ENCODE results near the gene HPN. TPM values are rescaled to one million over a fixed set of nuclear protein-coding genes. Genes with fewer than 3 reads are reported as not detected.

Gene HPN
- total RNA-seq, 1 donor from 2014 or later, result 36.4 TPM

DNA sequence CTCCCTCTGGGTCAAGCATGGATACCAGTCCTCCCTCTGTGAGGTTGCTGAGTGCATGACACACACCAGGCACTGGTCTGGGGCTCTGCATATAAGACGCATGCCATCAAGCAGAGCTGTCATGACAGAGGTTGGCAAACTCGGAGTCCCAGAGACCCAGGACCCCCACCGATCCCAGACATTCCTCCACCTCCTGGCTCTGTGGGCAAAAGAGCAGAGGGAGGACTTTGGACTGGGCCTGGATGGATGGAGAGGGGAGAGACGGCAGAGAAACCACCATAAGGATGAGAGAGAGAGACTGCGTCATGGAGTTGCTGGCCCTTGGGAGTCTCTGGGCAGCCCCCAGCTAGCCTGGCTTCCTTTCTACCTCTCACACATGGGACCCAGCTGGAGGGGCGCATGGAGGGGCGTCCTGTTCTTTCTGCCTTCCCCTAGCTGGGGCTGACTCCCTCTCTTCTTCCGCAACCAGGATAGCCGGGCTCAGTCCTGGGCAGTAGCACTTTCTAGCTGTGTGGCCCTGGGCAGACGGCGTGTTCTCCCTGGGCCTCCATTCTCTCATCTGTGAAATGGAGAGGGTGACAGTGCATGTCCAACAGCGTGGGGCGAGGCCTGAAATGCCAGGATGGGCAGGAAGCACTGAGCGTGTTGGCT, 1.6 kb downstream of the HPN start:
- TF ChIP-seq, protein P1, sequence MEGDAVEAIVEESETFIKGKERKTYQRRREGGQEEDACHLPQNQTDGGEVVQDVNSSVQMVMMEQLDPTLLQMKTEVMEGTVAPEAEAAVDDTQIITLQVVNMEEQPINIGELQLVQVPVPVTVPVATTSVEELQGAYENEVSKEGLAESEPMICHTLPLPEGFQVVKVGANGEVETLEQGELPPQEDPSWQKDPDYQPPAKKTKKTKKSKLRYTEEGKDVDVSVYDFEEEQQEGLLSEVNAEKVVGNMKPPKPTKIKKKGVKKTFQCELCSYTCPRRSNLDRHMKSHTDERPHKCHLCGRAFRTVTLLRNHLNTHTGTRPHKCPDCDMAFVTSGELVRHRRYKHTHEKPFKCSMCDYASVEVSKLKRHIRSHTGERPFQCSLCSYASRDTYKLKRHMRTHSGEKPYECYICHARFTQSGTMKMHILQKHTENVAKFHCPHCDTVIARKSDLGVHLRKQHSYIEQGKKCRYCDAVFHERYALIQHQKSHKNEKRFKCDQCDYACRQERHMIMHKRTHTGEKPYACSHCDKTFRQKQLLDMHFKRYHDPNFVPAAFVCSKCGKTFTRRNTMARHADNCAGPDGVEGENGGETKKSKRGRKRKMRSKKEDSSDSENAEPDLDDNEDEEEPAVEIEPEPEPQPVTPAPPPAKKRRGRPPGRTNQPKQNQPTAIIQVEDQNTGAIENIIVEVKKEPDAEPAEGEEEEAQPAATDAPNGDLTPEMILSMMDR (IDR thresholded peaks at IDR 0.05), result no peak
- Histone ChIP-seq H3K36me3 (no peaks in the 10 kb centered on the region), H3K4me3 (no peak overlapping the region), H3K27me3 (no peaks in the 10 kb centered on the region), H3K9me3 (no peaks in the 10 kb centered on the region), H3K4me1 (peaks cover 50% of the 10 kb centered on the region), H3K27ac (no peak overlapping the region)
- DNase-seq, result no peak
- intact Hi-C loops (cut with DNase I), result no loop called here
- no peak for ATAC-seq

DNA sequence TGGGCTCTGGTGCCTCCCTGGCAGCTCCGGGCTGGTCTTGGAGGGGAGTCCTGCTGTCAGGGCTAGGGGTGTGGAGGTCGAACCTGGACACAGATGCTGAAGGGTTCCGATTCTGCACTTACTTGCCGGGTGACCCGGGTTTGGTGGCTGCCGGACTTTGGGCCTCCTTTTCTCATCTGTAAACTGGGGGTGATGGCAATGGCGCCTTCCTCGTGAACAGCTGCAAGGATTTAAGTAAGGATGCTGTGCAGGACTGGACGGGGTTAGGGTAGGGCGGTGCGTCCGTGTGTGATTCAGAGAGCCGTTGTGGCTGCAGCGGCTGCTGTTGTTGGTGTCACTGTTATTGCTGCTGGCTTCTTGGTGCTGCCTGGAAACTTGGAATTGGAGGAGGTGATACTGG, 2.4 kb downstream of the HPN start:
- DNase-seq (no peak), ATAC-seq (no peak)
- H3K36me3 ChIP-seq, result no peaks in the 10 kb centered on the region
- H3K4me1 ChIP-seq, result peaks cover 43% of the 10 kb centered on the region
- H3K9me3 ChIP-seq, result no peaks in the 10 kb centered on the region
- TF ChIP-seq, protein P1 (IDR thresholded peaks at IDR 0.05), result no peak
- H3K27ac ChIP-seq, result no peak overlapping the region
- no peak overlapping the region for H3K4me3 ChIP-seq
- H3K27me3 ChIP-seq, result no peaks in the 10 kb centered on the region
- intact Hi-C loops (cut with DNase I), result no loop called here

DNA sequence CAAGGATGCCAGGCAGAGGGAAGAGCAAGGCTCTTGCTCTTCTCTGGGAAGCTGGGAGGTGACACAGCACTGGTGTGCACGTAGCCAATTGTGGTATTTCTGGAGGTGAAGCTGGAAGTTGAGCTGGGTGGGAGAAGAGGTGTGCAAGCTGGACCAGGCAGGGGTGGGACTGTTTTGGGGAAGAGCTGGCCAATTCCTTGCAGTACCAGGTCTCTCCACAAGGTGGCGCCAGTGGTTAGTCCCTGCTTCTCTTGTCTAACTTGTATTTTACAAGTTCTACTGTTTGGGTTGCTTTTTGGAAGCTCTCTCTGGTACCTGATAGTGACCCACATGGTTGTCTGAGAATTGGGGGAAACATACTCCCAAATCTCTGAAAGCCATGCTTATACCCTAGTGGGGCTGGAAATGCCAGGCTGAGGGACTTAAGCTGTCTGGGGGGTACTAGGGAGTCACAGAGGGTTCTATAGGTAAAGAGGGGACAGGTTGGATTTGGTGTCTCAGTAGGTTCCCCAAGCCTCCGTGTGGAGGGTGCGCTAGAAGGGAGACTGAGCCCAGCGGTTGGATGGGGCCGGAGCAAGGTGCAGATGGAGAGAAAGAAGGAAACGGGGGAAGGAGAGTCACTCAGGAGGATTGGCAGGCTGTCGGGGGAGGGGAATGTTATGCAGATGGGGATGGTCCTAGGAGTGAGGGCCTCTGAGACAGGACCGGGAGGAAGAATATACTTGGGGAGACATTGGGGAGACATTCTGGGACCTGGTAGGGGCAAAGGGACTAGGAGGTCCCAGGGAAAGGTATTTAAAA, 3.0 kb downstream of the HPN start:
- Histone ChIP-seq H3K9me3 (no peaks in the 10 kb centered on the region), H3K27ac (no peak overlapping the region), H3K4me3 (no peak overlapping the region), H3K4me1 (peaks cover 38% of the 10 kb centered on the region), H3K27me3 (no peaks in the 10 kb centered on the region), H3K36me3 (no peaks in the 10 kb centered on the region)
- TF ChIP-seq, protein P1 (IDR thresholded peaks at IDR 0.05), result peak; percentile 98
- DNase-seq (no peak), ATAC-seq (peak; percentile 19)
- intact Hi-C loops (cut with DNase I), result no loop called here

DNA sequence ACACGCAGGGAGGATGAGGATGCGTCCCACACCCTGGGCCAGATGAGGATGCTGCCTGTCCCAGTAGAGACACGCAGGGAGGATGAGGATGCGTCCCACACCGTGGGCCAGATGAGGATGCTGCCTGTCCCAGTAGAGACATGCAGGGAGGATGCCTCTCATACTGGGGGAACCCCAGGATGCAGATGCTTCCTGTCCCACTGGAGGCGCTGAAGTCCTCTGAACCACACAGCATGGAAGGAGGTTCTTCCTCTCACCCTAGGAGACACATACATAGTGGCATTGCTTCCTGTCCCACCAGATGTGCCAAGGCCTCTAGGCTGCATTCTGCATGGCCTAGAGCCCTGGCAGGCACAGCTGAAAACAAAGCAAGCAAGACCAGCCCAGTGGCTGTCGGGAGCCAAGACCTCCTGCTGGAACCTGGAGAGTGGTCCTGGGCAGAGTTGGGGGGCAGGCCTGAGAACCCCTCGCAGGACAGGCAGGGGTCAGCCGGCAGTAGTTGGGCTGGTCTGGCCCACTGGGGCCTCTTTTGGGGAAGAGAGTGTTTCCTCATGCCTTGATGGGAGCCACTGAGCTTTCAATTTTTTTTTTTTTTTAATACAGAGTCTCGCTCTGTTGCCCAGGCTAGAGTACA, 4.3 kb downstream of the HPN start:
- Histone ChIP-seq H3K36me3 (no peaks in the 10 kb centered on the region), H3K9me3 (no peaks in the 10 kb centered on the region), H3K27me3 (no peaks in the 10 kb centered on the region), H3K4me3 (no peak overlapping the region), H3K4me1 (peaks cover 26% of the 10 kb centered on the region), H3K27ac (no peak overlapping the region)
- ATAC-seq (peak; percentile 5), DNase-seq (no peak)
- intact Hi-C loops (cut with DNase I), result no loop called here
- TF ChIP-seq, protein P1 (IDR thresholded peaks at IDR 0.05), result peak; percentile 42

DNA sequence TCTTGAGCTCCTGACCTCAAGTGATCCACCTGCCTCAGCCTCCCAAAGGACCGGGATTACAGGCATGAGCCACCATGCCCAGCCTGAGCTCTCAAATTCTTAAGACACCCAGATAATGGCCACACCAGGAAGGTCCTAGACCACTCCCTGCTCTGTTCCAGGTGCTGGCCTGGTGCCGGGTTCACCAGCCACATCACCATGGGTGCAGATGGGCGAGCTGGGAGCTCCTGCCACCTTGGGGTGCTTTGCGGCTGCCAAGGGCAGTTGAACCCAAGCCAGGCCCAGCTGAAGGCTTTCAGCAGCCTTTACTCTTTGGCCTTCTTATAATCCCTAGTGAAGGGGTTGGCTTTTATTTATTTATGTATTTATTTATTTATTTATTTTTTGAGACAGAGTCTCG, 4.9 kb downstream of the HPN start:
- H3K9me3 ChIP-seq, result no peaks in the 10 kb centered on the region
- ATAC-seq, result no peak
- H3K27ac ChIP-seq, result no peak overlapping the region
- H3K4me1 ChIP-seq, result peaks cover 19% of the 10 kb centered on the region
- no peaks in the 10 kb centered on the region for H3K27me3 ChIP-seq
- TF ChIP-seq, protein P1 (IDR thresholded peaks at IDR 0.05), result no peak
- no peaks in the 10 kb centered on the region for H3K36me3 ChIP-seq
- no peak overlapping the region for H3K4me3 ChIP-seq
- DNase-seq, result no peak
- intact Hi-C loops (cut with DNase I), result no loop called here
